Ureter (tissue), 1 donor: ENCODE data around the gene DSE. TPM values are rescaled to one million over a fixed set of nuclear protein-coding genes. Genes with fewer than 3 reads are reported as not detected.

ENCODE experiments used
- DNase-seq: peaks from one replicate; pipeline ENCODE4 v3.0.0-alpha.2; 2020; ENCODE audit warnings: low spot score
- total RNA-seq: library from RNA; stranded (reverse); gene quantifications from one replicate; pipeline ENCODE4 v1.2.4, GENCODE V29; 2023
- donor health status: DM: yes; HTN: yes; CAD: no.

DSE gene
- total RNA-seq, 1 donor from 2014 or later = 43.9 TPM

DNA sequence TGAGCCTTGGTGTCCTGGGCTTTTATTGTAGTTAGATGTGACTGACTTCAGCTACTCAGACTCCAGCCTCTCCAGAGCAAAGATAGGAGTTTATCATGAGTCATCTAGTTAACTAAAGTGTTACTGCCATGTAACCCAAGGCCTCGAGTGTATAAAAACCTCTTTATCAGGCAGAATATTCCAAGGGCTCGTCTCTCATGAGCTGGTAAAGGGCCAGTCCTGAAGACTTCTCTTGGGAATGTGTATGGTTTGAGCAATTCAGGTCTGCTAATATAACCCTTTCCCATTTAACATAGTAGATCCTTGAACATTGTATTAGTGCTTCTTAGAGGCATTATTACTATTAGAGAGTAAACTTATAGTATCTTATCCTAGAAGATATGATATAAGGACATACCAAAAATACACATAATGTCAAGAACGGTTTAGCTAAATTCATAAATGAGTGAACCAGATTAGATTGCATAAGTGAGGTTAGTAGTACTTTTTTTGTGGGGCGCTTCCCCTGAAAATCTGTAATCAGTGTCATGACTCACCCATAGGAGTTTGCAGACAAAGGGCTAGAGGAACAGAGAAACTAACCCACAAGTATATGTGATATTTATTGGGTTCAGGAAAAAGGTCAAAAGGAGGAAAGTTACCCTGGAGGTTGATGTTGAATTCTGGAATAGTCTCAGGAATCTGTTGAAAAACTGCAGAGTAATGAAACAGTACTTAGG, 16.0 kb downstream of the DSE start:
- DNase-seq = no peak

- no peak for DNase-seq
Measured at GRCh38 chr6:116387374-116387773, 16.6 kb downstream of the DSE start.

GRCh38 chr6:116388924-116389323, 18.2 kb downstream of the DSE start:
- no peak for DNase-seq

DNA sequence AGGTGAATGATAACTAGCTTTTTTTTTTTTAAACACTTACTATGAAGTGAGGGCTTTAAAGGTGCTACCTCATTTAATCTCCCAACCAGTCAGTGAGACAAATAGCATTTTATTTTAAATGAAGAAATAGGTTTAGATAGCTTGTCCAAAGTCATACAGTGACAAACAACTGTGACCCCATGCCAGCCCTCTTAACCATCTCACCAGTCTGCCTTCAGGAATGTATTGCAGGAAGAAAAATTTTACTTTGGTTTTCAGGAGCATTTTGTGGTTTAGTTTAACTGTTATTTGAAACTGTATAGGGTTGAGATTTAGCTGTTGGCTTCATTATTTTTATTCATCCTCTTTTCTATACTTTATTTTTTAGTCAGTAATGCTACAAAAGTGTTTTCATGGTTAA, 18.6 kb downstream of the DSE start:
- no peak for DNase-seq

DNA sequence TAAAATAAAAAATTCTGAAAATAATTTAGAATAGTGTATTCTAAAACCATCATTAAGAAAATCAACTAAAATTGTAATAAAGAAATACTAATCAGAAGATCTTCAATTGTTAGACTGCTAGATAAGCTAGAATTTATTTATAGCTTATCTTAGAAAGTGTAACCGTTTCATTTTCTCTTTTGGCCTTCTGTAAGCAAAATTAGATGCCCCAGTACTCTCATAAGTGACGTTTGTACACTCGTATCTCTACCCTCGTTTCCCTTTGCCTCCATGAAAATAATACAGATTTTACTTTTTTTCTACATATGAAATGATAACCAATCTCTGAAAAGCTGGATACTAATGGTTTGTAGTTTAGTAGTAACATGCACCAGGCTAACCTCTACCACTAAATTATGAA, 19.8 kb downstream of the DSE start:
- no peak for DNase-seq

- DNase-seq = no peak
Measured at GRCh38 chr6:116392132-116393013, 21.6 kb downstream of the DSE start.

GRCh38 chr6:116393430-116393829, 22.7 kb downstream of the DSE start:
- no peak for DNase-seq

DNA sequence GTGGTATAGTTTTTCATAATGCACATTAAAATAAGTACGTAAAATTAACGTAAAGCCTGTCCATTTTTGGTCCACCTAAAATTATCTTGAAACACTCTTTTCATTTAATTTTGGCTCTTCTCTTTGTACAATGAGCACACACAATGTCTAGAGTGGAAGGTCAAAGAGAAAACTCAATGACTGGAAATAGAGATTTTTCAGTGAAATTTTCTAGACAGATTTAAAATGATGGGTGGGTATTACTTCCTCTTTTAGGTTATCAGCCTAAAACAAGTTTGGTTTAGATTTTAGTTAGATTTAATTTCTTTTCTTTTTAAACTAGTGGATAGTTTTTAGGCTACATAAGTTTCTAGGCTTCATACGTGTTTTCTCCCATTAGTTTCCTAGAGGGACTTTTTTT, 24.9 kb downstream of the DSE start:
- no peak for DNase-seq

DNA sequence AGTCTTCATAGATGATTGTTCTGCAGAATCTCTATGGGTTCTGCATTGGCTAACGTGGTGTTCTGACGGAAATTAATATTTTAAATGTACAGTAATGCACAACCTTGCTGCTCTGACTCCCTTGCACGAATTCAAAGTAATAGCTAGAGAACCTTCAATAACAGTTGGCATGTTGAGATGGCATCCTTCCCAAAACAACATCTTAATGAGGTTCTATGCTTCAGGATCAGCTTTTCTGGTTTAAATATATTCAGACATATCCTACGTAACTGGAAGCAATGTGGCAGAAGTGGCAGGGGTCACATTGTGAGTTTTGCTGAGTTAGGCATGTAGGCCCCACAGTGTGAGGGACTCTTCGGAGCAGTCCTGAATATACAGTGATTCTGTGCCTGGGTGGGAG, 25.7 kb downstream of the DSE start:
- DNase-seq = no peak

- DNase-seq = no peak
Measured at GRCh38 chr6:116397914-116398313, 27.2 kb downstream of the DSE start.

DNA sequence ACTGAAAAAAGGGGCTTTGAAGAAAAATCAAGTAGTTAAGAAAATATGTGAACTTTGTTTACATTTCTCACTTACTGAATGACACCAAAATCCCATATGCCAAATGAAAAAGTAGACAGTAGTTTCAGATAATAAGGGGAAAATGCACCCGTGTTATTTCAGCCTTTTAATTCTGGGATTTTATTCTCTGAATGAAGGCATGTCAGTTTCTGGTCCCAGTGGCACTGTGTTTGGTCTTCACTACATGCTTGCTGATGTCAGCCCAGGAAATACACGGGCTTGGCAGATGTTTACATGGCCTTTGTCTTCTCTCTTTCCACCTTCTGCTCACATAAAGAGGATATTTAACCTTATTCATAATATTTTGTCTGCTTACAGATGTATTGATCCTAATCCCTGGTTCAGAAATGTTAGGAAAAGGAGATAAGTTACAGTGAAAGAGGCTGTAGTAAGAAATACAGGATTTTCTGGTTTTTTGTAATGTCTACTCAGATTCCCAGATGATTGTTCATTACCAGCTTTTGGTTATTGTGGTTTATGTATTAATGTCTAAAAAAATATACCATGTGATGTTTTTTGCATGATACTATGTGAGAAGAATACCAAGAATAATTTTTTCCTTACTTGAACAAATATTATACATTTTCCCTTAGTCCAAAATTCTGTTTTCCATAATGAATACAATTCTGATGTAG, 27.7 kb downstream of the DSE start:
- DNase-seq = no peak

GRCh38 chr6:116399287-116399686, 28.5 kb downstream of the DSE start:
- DNase-seq = no peak

- DNase-seq = no peak
Measured at GRCh38 chr6:116400328-116400727, 29.6 kb downstream of the DSE start.

GRCh38 chr6:116402108-116402937, 31.6 kb downstream of the DSE start:
- DNase-seq = no peak

DNA sequence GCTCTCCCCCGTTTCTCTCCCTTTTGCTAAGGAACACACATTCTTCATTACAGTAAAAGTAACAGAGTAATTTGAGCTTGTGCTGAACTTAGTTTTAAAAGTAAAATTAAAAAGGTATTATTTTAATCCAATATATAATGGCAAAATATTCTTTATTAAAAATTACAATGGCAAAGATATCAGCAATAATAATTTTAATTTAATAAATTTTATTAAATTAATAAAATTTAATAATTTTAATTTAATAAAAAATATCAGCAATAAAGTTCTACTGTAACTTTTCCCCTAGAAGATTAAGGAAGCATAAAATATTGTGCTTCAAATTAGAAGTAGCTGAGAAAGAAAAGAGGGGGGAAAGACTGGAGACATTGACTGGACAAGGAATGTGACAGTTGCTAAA, 32.5 kb downstream of the DSE start:
- DNase-seq = no peak

- no peak for DNase-seq
Measured at GRCh38 chr6:116404696-116405095, 33.9 kb downstream of the DSE start.

GRCh38 chr6:116405138-116405537, 34.4 kb downstream of the DSE start:
- no peak for DNase-seq

GRCh38 chr6:116405652-116406356, 35.1 kb downstream of the DSE start:
- DNase-seq = no peak

DNA sequence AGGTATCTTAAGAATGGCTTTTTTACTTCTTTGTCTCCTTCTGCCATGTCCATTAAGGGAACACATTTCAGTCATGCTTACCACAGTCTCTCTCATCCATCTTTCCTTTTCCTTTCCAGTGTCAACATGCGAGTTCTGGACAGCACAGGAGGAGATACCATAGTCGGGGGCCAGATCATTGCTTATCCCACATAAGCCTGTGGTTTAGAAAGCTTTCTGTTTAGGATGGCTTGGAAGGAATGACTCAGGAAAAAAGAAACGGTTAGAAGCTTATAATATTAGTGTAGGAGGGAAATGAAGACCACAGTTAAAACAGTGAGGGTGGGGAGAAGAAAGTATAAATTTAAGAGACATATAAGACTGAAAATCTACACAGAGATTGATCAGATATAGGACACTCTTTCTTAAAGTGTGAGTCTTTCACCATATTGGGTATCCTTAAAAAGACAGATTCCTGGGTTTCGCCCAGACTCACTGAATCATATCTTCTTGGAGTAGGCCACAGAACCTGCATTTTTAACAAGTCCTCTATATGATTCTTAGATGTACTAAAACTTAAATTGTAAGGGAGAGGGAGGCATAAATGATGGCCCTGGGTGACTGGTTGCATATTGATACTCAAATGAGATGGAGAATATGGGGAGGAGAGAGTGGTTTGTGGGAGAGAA, 36.1 kb downstream of the DSE start:
- DNase-seq = no peak

DNA sequence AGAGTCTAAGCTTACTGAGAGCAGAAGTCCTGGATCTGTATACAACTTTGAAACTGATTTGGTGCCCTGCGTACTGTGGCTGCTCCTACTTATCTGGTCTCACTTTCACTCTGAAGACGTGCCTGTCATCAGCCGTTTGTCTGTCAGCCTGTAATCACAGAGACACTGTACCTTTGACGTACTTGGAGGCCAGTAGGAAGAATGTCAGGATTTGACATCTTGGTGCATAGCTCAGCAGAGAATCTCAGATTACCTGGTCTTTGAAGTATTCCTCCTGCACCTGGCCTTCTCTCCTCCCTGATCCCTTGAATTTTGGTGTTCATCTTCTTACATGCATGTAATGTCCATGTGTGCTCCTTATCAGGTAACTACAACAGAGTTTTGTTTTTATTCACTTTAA, 37.7 kb downstream of the DSE start:
- DNase-seq = no peak

DNA sequence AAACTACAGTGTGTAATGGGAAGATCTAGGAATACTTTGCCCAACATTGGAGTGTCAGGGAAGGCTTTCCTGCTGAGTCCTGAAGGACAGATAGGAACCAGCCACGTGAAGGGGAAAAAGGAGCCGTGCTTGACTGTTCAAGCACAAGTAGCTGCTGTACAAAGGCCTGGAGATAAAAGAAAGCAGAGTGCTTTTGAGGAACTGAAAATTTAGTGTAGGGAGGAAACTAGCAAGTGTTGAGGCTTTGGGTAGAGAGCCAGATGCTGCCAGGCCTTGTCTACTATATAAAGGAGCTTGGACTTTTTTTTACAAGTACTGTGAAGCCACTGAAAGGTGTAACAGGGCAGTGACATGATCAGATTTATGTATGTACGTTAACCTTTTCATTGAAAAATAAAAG, 39.0 kb downstream of the DSE start:
- DNase-seq = no peak
